ENCODE results near the gene MYLK.

MYLK gene

GRCh38 chr3:123737168-123737567 is 147.0 kb downstream of the MYLK start:
- no peak for TF ChIP-seq TAF1 (IDR thresholded peaks at IDR 0.05; ENCODE audit: borderline replicate concordance, insufficient read depth, low read length)
- no peak for TF ChIP-seq FOXP2 (optimal IDR thresholded peaks at IDR 0.05; ENCODE audit: borderline replicate concordance, extremely low read depth, extremely low read length, insufficient read depth)
- TF ChIP-seq REST (IDR thresholded peaks at IDR 0.05; ENCODE audit: insufficient read depth in 1 of 2, low read depth in 2 of 2, low read length in 2 of 2), result no peak
- no peak for TF ChIP-seq POLR2AphosphoS5 (IDR thresholded peaks at IDR 0.05; ENCODE audit: low read depth, low read length)
- no peak for TF ChIP-seq SIN3A (IDR thresholded peaks at IDR 0.05; ENCODE audit: borderline replicate concordance, insufficient read depth, low read length)

GRCh38 chr3:123735456-123735855 is 148.7 kb downstream of the MYLK start:
- TF ChIP-seq SIN3A (IDR thresholded peaks at IDR 0.05; ENCODE audit: borderline replicate concordance, insufficient read depth, low read length), result no peak
- no peak for TF ChIP-seq FOXP2 (optimal IDR thresholded peaks at IDR 0.05; ENCODE audit: borderline replicate concordance, extremely low read depth, extremely low read length, insufficient read depth)
- no peak for TF ChIP-seq REST (IDR thresholded peaks at IDR 0.05; ENCODE audit: insufficient read depth in 1 of 2, low read depth in 2 of 2, low read length in 2 of 2)
- TF ChIP-seq TAF1 (IDR thresholded peaks at IDR 0.05; ENCODE audit: borderline replicate concordance, insufficient read depth, low read length), result no peak
- no peak for TF ChIP-seq POLR2AphosphoS5 (IDR thresholded peaks at IDR 0.05; ENCODE audit: low read depth, low read length)

- TF ChIP-seq FOXP2 (optimal IDR thresholded peaks at IDR 0.05; ENCODE audit: borderline replicate concordance, extremely low read depth, extremely low read length, insufficient read depth) (no peak), REST (IDR thresholded peaks at IDR 0.05; ENCODE audit: insufficient read depth in 1 of 2, low read depth in 2 of 2, low read length in 2 of 2) (no peak), SIN3A (IDR thresholded peaks at IDR 0.05; ENCODE audit: borderline replicate concordance, insufficient read depth, low read length) (no peak), TAF1 (IDR thresholded peaks at IDR 0.05; ENCODE audit: borderline replicate concordance, insufficient read depth, low read length) (no peak), POLR2AphosphoS5 (IDR thresholded peaks at IDR 0.05; ENCODE audit: low read depth, low read length) (no peak)
These were observed 149.6 kb downstream of the MYLK start for GRCh38 chr3:123734527-123734902.

- TF ChIP-seq POLR2AphosphoS5 (IDR thresholded peaks at IDR 0.05; ENCODE audit: low read depth, low read length) (no peak), REST (IDR thresholded peaks at IDR 0.05; ENCODE audit: insufficient read depth in 1 of 2, low read depth in 2 of 2, low read length in 2 of 2) (no peak), TAF1 (IDR thresholded peaks at IDR 0.05; ENCODE audit: borderline replicate concordance, insufficient read depth, low read length) (no peak), SIN3A (IDR thresholded peaks at IDR 0.05; ENCODE audit: borderline replicate concordance, insufficient read depth, low read length) (no peak), FOXP2 (optimal IDR thresholded peaks at IDR 0.05; ENCODE audit: borderline replicate concordance, extremely low read depth, extremely low read length, insufficient read depth) (no peak)
These were observed 150.2 kb downstream of the MYLK start for GRCh38 chr3:123733805-123734526.

Data from PFSK-1 (cell line).